HL-60/S4 (cell line): ENCODE measurements around the gene MEF2C.

Experiments
- in situ Hi-C: fragments of 300-500 bp; cut with MboI; formaldehyde crosslinking; loops from 2 replicates; pipeline ENCODE4 v1.14.3; 2022; ENCODE audit warnings: low sequenced_read_pairs

MEF2C gene

DNA sequence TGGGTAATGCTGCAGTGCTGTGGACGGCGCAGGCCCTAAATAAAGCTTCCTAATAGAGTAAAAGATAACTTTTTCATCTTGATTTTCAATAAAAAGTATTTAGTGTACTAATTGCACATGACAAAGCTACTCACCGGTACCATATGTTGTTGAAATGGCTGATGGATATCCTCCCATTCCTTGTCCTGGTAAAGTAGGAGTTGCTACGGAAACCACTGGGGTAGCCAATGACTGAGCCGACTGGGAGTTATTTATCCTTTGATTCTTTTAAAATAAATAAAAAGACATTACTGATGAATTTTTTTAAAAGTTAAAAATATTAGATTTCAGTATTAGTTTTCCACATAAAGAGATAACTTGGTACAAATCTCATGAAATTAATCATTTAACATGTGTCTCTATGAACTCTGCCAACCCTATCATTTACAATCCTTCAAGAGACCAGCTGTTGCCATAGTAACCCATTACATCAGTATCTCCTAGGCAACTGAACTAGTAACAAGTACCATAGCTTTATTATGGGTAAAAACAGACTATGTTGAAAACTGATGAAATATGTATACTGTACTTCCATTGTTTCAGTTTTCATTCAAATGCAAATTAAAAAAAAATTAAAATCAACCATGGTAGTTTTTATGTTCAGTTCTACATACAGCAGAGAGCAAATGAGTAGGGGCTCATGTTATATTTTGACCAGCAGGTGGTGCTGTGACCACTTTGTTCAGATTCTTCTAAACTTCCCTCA is 153.7 kb downstream of the MEF2C start:
- in situ Hi-C loops, result no loop called here

DNA sequence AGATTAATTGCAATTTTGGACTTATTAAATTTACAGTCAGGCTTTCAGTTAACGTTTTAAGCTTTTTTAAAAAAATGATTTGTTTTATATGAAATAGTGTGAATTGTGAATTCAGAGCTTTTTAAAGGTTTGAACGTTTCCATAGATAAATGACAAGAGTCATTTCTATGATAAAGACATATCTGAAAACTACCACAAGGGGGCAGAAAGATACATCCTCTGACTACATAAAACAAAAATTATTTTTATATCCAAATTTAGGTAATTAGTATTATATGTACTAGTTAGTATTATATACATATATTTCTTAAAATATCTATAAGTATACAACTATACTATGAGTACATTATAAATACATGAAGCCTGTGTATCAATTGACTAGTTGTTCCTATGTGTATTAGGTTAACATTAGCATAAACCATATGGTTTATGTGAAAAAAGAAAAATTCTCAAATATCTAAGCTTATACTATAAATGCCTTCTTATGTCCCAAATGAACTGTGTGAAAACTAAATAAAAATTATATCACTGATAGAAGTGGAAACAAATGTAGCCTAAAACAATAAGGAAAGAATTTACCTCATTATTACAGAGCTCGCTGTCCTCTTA is 155.2 kb downstream of the MEF2C start:
- in situ Hi-C loops, result no loop called here

DNA sequence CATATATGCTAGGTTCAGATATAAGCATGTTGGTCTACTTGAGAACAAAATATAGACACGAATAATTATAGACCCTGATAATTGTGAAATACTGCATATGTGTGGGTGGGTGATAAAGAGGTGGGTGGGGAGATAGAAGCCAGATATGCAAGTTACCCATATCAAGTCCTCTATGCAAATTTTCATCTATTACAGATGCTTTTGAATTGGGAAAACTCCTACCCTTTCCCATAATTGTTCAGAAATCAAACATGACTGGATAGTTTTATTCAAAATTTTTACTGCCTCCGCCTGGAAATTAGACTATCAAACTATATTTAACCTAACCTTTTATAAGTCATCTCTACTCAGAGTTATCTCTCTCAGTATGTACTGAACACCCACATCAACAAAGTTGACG is 157.5 kb downstream of the MEF2C start:
- in situ Hi-C loops, result no loop called here

DNA sequence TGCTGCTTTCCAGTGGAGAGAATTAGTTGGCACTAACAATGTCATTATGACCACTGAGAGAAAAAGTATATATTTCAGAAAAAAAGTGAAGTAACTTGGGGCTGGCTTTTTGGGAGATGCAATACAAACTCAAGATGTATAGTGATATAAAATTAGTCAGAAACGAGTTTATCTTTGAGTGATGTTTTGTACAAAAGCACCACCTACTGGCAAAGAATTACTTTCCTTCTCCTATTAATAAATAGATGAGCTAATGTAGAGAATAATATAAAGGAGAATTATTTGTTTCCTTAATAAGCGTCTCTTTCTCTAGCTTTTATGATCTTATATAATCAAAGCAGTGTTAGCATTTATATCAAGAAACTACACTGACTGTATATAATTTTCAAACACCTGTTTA is 158.8 kb downstream of the MEF2C start:
- in situ Hi-C loops, result no loop called here

DNA sequence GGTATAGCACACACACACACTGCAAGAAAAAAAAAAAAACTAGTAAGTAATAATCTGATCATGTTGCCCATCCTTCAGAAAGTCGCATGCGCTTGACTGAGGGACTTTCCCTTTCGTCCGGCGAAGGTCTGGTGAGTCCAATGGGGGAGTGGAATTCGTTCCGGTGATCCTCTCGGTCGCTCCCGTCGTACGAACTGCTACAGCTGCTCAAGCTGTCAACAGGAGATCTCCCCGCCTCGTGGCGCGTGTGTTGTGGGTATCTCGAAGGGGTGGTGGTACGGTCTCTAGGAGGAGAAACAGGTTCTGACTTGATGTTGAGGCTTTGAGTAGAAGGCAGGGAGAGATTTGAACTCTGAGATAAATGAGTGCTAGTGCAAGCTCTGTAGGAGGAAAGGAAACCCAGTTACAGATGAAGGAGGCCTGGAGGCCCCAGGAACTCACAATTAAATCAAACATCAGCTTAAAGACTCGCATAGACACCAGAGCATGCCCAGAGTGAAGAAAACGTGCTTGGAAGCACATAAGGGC is 160.4 kb downstream of the MEF2C start:
- in situ Hi-C loops, result no loop called here

DNA sequence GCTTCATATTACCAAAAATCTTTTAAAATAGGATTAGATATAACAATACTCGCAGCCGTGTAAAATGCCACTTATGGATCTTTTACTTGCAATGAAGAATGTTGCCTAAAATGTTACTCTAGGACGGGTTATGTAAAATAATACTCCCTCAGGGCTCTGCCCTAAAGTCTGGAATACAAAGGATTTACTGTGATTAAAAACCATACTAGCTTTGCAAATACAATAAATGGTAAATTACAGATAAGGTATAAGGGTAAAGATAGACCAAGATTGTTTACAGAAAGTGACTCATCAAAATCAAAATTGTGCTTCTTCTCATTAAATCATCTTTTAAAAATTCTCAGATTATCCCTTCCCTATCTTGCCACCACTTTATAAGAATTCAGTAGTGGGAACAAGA is 163.6 kb downstream of the MEF2C start:
- in situ Hi-C loops, result no loop called here

DNA sequence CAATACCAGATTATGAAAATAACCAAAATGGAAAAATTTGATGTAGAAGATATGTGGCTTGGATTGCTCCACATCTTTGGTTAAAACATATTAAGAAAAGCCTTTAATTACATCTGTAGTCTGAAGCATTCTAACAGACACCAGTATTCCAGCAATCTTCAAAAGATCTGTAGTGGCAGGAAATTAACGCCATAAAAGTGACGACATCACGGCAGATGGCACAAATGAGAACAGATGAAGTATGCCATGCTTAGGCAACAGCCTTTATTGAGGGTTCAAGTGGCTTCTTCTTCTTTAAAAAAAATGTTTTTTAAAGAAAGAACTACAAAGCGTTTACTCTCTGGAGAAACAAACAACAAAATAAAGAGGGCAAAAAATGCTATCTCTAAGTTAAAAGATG is 164.2 kb downstream of the MEF2C start:
- in situ Hi-C loops, result no loop called here

DNA sequence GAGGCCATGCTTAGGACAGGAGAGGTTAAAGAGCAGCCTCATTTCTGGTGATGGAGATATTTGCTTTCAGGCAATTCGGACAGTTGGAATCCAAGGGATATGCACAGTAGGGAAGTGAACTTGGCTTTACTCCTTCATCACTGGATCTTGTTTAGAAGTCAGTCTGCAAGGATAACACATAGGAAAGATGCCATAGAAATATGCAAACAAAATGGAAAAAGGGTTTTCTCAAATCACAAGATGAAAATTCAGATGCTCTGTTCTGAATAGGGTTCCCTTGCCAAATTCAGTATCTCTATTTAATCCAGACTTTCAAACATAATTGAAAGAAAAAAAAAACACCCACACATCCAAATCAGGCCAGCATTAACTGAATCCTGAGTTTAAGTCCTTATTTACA is 166.9 kb downstream of the MEF2C start:
- in situ Hi-C loops, result no loop called here

DNA sequence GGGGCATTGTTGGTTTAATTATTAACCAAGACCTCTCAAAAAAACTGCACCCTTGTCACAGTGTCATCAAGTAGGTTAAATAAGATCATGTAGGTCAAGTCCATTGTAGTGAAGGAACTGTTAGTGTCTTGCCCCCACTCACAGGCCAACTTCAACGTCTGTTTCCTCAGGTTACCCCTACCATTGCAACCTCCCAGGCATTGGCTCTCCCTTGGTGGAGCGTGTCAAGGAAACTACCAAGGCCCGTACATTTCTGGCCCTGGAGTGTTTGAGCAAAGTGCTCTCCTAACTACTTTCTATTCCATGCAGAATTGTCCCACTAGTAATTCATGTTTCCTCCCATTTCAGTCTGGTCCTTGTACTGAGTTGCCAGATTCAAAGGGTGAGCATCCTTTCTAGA is 167.5 kb downstream of the MEF2C start:
- in situ Hi-C loops, result no loop called here

DNA sequence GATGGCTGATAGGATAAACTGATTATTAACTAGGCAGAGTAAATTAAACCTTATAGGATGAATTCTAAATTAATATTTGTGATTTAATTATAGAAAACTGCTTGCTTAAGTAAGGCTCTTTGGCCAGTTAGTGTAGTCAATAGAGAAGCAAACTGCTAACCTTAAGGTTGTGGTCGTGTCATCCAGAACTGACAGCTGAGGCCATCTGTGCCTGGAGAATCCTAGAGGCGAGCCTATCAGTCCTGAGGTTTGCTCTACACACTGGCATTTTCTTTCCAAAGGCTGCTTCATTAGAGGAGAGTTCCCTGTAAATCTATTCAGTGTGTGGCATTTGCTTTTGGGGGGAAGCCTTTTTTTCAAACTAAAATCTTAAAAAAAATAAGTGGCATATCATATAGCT is 169.2 kb downstream of the MEF2C start:
- in situ Hi-C loops, result no loop called here

DNA sequence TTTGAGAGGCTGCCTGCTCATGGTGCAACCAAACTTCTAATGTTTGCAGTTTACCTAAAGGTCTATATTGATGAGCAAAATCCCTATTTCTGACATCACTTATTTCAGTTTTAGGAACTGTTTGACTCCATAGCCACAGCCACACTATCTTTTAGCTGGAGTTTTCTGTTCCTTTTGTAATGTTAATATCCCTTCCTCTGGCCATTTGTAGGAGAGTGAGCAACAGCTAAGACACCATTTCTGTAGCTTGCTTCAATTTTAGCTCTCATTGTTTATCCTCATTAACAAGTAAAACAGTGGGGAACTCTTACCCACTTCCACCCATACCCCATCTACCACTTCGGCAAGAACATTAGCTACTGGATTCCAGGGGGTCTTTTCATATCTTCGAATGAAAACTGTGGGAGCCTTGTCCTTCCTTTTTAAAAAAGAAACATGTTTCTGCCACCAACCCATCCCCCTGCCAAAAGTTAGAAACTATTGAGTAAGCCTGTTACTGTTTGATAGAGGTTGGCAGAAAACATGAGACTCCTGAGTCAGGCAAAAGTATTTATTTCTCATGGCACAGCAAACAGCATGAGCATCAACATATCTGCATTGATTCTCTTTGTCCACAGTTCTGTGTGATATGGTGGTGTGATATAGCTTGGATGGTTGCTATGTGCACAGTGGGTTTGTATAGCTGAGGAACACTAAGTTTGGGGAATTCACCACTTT is 174.1 kb downstream of the MEF2C start:
- in situ Hi-C loops, result no loop called here

DNA sequence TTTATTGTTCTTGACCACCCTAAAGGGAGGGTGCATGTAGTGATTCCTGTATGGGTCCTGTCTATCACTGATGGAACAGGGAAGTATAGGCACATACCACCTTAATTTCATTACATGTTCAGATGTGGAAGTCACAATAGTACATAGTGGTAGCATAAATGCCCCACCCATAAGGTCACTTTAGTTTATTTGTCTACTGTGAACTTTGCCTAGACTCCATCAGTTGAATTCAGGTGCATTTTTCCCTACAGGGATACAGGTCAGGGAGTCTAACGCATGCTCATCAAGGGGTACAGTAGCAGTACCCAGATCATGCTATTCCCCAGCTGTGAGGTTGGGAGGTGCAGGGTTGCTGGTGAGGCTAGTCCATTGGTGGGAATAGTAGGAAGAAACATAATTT is 175.0 kb downstream of the MEF2C start:
- in situ Hi-C loops, result no loop called here

DNA sequence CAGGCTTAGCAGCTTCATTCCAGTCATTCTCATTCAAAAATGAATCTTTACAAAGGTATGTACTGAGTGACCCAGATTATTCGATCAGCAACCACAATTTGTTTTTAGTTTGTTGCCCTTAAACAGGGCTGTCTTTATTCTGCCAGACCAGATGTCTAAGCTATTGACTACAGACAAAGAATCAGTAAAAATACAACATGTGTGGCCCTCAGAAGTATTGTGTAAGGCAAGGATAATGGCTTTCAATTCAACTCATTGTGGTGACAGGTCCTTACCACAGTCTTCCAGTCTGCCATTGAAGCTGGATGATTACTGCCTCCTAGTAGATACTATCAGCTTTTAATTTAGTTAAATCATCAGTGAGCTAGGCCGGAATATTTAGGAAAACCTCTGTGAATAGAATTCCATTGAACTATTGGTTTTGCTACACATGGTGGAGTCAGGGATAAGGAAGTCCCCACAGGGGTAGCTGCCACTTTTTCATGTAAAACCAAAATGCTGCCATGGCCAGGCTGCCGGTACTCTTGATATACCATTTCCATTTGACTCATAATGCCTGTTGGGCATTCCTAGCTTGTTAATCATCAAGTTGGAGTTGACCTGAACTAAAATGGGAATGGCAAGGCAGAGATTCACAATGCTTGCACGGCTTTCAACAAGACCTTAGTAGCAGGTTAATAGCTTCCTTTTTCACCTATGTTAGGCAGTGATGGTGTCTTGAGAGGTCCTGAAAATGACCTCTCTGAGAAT is 175.6 kb downstream of the MEF2C start:
- in situ Hi-C loops, result no loop called here

DNA sequence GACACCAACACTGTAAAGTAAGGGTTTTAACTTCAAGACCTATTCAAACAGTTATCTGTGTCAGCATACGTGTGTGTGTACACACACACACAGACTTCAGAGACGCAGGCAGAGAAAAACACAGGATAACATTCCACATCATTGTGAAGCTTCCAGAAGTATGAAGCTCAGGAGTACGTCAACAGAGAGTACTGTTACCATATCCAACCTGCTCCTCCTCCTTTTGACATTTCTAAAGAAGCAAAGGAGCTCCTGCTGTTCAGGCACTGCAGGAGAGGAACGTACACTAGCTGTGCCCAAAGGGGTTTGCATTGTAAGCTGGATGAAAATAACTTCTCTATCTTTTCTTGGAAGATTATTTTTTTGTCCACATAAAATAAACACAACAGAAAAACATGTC is 180.7 kb downstream of the MEF2C start:
- in situ Hi-C loops, result no loop called here

DNA sequence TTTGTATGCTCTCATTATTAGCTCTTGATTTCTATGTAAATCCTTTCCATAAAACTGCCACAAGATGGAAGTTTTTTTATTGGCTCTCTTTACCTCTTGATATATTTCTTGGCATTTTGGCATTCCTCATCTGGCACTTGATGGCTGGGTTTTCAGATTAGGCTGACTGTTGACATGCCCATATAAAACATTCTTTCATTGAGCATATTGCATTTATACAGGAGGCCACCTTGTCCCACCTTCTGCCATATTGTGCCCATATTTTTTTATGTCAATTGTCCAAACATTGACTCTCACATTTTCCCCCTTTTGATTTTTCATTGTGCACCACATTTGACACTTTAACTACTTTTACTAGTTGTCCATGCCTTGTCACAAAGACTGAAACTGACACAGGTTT is 182.9 kb downstream of the MEF2C start:
- in situ Hi-C loops, result no loop called here

DNA sequence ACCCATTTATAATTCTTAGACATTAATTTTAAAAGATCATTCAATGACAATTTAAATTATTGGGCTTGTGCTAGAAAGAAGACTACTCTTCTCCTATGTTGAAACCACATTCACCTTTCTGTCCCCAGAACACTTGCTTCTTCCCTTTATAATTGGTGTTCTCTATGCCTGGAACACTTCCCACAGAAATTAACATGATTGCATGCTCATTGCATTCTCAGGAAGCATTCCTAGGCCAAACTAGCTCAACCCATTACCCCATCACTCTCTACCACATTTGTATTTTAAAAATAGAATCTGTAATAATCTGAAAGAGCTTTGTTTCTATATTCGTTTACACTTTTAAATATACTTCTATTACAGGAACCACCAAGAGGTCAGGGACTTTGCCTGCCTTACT is 184.7 kb downstream of the MEF2C start:
- in situ Hi-C loops, result loop anchor here (25.0 kb wide), 1 partner anchor 911 kb away; no protein-coding TSS in a partner anchor

DNA sequence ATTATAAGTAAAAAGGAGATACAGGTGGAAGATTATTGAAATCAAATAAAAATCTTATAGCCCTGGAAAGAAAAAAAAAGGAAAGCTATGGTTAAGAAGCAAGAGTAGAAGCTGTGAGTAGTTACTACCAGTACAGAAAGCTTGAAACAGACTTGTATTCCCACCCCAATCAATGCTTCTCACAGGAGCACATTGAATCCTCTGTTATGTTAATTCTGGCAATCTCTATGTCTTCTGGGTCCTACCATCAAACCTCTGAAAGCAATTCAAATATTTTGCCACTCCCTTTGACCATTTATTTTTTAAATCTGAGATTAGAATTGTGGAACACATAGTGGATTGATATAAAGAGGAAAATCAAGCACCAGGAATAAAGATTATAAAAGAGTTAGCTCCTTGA is 186.5 kb downstream of the MEF2C start:
- in situ Hi-C loops, result loop anchor here (25.0 kb wide), 1 partner anchor 909 kb away; no protein-coding TSS in a partner anchor

DNA sequence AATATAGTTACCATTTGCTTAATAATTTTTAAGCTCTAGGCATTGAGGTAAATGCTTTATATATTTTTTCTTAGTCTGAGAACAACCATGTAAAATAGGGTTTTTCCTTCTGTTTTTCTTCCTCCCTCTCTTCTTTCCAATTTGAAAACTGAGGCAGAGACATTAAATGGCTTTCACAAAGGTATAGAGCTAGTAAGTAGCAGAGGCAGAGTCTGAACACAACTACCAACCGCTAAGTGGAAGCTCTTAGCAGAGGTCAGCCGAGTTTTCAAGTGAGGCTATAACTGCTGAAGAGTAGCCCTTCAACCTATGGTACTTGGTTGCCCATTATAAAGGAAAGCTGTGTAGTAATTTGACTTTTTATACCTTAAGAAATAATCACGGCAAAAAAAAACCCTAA is 187.1 kb downstream of the MEF2C start:
- in situ Hi-C loops, result loop anchor here (25.0 kb wide), 1 partner anchor 909 kb away; no protein-coding TSS in a partner anchor

DNA sequence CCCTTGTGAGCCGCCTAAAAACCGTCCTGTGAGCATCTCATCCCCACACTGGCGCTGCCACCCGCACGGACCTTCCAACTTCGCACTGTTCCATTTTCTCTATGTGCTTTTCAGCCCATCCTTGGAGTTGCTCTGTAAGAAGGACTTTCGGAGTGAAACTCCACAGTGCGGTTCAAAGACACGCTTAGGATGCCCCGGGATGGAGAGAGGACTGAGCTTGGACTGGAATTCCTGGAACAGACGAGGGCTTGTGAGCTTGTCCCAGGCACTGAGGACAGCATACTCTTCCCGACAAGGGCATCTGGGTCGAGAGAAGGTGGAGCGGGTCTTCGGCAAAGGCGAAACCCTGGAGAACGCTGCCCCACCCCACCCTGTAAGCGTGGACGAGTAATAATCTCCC is 187.8 kb downstream of the MEF2C start:
- in situ Hi-C loops, result loop anchor here (25.0 kb wide), 1 partner anchor 908 kb away; no protein-coding TSS in a partner anchor

DNA sequence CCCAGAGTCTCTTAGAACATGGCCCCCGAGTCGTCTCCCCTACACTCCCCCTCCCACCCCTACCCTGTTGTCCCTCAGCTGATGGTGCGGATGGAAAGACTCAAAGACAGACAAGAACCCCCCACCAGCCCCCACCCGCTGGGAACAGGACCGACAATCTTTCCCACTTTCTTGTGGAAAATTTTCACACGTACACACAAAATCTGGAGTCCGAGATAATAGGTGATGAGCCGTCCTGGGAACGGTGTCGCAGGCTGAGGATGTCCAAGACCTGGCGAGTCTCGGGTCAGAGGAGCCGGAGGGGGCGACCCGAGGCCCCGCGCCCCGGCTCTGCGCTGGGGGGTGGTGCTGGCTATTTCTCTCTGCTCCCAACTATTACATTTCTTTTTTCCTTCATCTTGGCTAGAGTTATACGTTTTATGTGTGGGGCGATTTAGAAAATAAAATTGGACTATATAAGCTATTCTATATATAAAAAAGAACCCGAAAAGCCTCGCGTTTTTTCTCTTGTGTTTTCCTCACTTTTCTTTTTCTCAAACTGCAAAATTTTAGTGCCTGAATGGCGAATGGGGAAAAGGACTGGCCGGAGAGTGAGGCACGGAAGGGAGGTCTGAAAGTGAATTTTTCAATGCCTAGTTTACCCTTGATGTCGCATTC is 188.8 kb downstream of the MEF2C start:
- in situ Hi-C loops, result loop anchor here (25.0 kb wide), 1 partner anchor 907 kb away; no protein-coding TSS in a partner anchor
